Left cardiac atrium (tissue), 4 donors: ENCODE results near the gene SEC16A. TPM values are rescaled to one million over a fixed set of nuclear protein-coding genes. Genes with fewer than 3 reads are reported as not detected.
"Not testable (repeated sequence)": the region's sequence is repeated elsewhere in the genome, so short reads cannot be mapped to it uniquely, and the experiment has no call there.

Source experiments
- ATAC-seq, 2 donors: fragments of 200-7000 bp; cut with Tn5 transposase; one replicate each; pipeline ENCODE4 v1.9.1; 2020; ENCODE audit warnings: mild to moderate bottlenecking in 2 of 2, moderate library complexity in 2 of 2
- DNase-seq: peaks from one replicate; pipeline ENCODE4 v3.0.0-alpha.2; 2020
- intact Hi-C, 2 donors: fragments of 100-400 bp; cut with DNase I; formaldehyde crosslinking; loops; one replicate each; pipeline versions ENCODE4 v1.14.1 to v1.15.1; 2022 to 2023
- total RNA-seq, 2 donors: library from RNA; stranded (reverse); fragmentation: NEBNext Ultra II Directional; extraction: Animal tissue kit (Norgen Biotek cat#: 25700); gene quantifications; one replicate each; pipeline ENCODE4 v1.2.1, GENCODE V29; 2021
- donor health status: DM: no; HTN: yes; CAD: no.
- donor health status: DM: no; HTN: yes; CAD: no; lungs with severe emphysema.
- donor health status: DM: yes; HTN: yes; CAD: no.
- donor health status: Dilated cardiomyopathy.

SEC16A gene
- total RNA-seq, 2 donors from 2014 or later = 27.4 to 40.8 TPM

DNA sequence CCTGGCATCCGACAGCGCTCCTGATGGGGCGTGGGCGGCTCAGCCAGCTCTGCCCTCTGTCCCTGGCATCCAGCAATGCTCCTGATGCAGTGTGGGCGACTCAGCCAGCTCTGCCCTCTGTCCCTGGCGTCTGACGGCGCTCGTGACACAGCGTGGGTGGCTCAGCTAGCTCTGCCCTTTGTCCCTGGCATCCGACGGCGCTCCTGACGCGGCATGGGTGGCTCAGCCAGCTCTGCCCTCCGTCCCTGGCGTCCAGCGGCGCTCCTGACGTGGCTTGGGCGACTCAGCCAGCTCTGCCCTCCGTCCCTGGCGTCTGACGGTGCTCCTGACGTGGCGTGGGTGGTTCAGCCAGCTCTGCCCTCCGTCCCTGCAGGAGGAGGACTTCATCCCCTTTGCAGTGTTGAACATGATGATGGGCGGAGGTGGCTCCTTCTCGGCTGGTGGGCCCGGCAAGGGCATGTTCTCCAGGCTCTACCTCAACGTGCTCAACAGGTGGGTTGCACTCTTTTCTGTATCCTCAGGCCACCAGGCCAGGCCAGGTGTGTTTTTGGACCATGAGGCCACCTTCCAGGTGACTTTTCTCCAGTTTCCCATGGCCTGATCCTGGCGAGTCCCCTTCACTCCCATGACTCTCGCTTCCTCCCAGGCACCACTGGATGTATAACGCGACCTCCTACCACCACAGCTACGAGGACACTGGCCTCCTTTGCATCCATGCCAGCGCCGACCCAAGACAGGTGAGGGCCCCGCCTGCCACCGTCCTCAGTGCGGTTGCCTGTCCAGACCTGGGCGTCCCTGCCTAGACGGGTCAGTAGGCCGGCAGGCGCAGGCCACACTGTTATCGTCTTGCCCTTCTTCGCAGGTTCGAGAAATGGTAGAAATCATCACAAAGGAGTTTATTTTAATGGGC is 64.4 kb downstream of the SEC16A start:
- ATAC-seq (no peak), DNase-seq (no peak)
- intact Hi-C loops = no loop called here

GRCh38 chr9:136416914-136417313 is 65.9 kb downstream of the SEC16A start:
- DNase-seq = no peak
- no peak for ATAC-seq
- intact Hi-C loops = no loop called here

DNA sequence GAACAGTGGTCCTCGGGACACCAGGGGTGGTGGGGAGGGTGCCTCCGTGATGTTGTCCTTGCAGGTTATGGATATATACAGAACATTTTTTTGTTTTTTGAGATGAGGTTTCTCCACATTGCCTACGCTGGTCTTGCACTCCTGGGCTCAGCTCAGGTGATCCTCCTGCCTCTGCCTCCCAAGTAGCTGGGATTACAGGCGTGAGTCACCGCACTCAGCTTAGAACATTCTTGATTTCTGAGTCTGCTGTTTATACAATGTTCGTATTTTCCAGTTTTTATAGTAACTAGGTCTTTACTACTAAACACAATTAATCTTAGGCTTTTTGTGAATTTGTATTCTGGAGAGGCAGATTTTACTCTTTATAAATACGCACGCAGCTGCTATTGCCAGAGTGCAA is 66.4 kb downstream of the SEC16A start:
- ATAC-seq (no peak), DNase-seq (no peak)
- intact Hi-C loops = no loop called here

GRCh38 chr9:136412962-136413361 is 69.9 kb downstream of the SEC16A start:
- DNase-seq = no peak
- intact Hi-C loops = no loop called here
- no peak for ATAC-seq

DNA sequence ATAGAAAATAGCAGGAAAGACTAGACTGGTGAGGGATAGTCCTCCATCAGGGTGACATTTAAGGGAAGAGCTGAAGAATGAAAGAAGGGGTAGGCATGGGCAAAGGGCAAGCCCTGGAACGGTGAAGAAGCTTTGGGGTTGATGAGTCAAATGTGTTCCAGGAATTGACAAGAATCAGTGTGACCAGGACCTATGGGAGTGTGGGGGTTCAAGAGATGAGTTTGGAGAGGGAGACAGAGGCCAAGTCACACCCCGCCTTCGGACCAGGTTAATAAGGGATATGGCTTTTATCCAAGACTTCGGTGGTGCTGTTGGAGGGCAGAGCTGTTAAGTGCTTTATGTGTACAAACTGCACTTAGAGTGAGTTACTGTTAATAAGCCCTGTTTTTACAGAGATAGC is 71.5 kb downstream of the SEC16A start:
- intact Hi-C loops = no loop called here

DNA sequence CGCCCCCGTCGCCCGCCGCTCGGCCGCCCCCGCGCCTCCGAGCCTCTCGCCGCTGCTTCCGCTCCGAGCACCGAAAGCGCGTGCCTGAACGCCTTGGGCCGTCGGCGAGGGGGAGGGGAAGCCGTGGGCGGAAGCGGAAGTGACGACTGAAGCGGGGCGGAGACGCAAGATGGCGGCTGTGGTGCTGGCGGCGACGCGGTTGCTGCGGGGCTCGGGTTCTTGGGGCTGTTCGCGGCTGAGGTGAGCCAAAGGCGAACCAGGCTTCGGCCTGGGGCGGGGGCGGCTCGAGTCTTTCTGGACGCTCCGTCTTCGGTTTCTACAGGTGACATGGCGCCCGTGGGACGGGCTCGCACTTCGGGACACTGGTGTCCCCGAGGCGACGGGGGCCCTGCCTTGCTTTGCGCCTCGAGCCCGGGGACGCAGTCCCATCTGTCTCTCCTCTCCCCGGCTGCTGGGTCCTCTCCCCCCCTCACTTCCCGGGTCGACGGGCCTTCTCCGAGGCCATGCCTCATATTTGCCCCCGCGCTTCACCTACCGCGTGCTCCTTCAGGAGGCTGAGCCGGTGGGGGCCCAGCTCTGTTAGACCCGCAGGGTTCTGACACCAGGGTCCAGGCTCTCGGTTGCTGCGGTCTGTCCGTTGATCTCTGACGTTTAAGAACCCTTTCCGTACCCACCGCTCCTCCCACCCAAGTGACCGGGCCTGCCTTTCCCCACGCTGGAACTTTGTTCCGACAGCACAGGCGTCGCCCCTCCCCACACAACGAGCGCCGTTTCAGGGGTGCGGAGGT is 72.1 kb downstream of the SEC16A start, which contains the start of the genes ENTR1 and PMPCA:
TSS of gene ENTR1 (minus strand) at position 115 of the 788 bp plus-strand sequence. CDS start 217 bp downstream, outside the sequence.
TSS of gene PMPCA (plus strand) at position 159 of the 788 bp plus-strand sequence. CDS start at position 170, 11 bp downstream.
- ATAC-seq (peak; percentile 93 to 95), DNase-seq (peak; percentile 95)
- intact Hi-C loops = no loop called here

More for the DNA sequence above, 71.5 kb downstream of the SEC16A start:
- DNase-seq (no peak), ATAC-seq (no peak)

DNA sequence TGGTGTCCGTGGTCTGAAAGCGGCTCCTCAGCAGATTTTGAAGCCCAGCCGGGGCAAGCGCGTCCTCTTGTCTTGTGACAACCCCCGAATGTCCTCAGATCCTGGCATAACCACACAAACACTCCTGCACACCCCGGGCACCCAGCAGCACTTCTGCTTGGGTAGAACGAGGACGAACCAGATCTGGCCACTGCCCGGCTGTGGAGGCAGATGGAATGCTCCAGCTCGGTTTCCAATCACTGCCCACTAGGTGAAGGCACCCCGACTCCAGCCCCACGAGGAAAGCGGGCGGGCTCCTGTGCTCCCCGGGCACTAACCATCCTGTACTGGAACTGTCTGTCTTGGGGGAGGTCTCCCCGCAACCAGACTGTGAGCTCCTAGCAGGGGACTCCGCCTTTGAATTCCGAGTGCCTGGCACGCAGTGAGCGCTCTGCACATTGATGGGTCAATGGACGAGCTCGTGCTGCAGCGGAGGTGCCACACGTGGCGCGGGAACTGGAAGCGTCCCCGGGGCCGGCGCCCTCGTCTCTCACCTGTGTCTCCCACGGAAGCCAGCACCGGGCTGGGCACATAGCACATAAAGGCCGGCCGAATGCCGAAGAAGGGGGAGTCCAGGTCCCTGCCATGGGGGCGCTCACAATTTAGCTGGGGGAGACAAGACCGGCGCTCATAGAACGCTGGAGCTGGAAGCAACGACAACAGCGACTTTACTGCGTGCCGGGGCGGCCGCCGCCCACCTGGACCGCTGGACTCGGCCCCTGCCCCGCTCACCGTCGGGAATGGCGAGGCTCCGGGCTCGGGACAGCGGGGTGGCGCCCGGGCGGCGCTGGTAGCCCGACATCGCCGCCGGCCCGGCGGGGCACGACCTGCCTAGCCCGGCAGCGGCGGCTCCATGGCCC is 73.0 kb downstream of the SEC16A start:
- intact Hi-C loops = loop anchor here in 1 of 2 donors (10.0 kb wide), 1 partner anchor 65 kb away; no protein-coding TSS in a partner anchor
- DNase-seq (peak; percentile 52), ATAC-seq (peak; percentile 35 to 46)

GRCh38 chr9:136407911-136408310 is 74.9 kb downstream of the SEC16A start:
- DNase-seq (no peak), ATAC-seq (no peak)
- intact Hi-C loops = loop anchor here in 1 of 2 donors (10.0 kb wide), 1 partner anchor 63 kb away; no protein-coding TSS in a partner anchor

DNA sequence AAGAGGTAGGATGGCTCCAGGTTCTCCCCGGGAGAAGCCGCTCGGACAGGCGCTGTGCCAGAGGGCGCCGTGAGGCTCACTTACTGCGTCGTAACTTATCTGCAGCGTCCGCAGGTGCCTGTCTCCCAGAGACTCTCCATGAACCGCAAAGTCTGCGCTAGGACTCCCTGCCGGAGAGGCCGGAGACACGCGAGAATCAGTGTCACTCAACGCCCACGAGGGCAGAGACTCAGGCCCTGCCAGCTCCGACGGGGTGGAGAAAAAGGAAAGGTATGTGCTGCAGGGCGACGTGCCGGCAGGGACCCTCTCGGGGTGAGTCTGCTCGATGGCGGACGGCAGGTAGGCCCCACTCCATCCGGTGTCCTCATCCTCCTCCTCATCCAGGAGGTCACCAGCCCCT is 75.8 kb downstream of the SEC16A start:
- ATAC-seq, DNase-seq: not testable (repeated sequence)
- intact Hi-C loops = loop anchor here in 1 of 2 donors (10.0 kb wide), 1 partner anchor 62 kb away; no protein-coding TSS in a partner anchor

- DNase-seq, ATAC-seq: not testable (repeated sequence)
- intact Hi-C loops = loop anchor here in 1 of 2 donors (10.0 kb wide), 1 partner anchor 61 kb away; no protein-coding TSS in a partner anchor
Measured at GRCh38 chr9:136405904-136406303, 76.9 kb downstream of the SEC16A start.

- ATAC-seq = no peak
- DNase-seq = no peak
- intact Hi-C loops = loop anchor here in 1 of 2 donors (10.0 kb wide), 1 partner anchor 61 kb away; no protein-coding TSS in a partner anchor
Measured at GRCh38 chr9:136405481-136405880, 77.4 kb downstream of the SEC16A start.

DNA sequence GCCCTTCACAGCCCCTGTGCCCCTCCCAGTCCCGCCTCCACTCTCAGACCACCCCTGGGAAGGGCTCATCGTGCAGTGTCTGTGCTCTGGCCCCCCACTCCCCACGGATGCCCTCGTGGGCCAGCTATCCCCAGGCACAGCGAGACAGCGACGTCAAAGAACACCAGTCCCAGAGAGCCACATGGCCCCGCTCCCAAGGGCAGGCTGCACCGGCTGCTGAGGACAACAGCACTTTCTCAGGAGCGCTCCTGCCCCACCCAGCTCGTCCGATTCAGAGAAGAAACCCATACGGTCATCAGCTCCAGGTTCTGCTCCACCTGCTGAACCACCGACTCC is 78.1 kb downstream of the SEC16A start:
- DNase-seq (no peak), ATAC-seq (no peak)
- intact Hi-C loops = loop anchor here in 1 of 2 donors (5.0 to 10.0 kb wide), 2 partner anchors 60 to 92 kb away; no protein-coding TSS in a partner anchor

DNA sequence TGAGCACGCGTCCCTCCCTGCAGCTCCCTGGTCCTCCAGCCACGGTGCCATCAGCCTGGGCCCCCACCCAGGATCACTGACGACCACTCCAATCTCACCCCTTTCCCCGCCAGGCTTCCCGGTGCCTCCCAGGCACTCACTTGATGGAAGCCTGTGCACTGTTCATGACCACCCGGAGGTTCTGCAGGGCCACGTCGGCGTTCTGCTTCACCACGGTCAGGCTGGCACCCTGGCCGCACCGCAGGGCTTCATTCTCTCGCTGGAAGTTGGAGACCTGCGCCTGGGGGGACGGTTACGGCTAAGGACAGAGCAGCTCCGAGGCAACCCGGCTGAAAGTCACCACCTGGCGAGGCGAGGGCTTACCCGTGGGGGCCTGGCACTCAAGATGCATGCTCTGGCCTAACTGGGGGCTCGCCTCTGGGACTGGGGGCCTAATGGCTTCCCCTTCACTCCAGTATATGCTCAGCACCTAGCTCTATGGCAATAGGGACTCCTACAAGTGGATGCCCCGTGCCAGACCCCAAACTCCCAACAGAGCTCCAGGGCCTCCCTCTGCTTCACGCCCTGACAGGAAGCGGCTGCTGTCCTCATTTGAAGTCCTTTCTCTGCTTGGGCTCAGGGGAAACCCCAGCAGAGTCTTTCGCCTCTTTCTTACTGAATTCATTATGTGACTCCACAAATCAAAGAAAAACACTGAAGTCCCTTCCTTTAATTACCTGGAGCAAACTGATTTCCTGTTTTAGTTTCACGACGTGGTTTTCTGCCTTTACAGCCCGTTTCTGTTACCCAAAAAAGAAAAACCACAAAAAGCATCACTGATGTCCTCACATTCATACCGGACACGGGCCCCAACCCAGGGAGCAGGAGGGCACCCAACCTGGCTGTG is 78.7 kb downstream of the SEC16A start:
- ATAC-seq = no peak
- intact Hi-C loops = loop anchor here in 1 of 2 donors (5.0 to 10.0 kb wide), 2 partner anchors 59 to 92 kb away; no protein-coding TSS in a partner anchor
- DNase-seq = no peak

DNA sequence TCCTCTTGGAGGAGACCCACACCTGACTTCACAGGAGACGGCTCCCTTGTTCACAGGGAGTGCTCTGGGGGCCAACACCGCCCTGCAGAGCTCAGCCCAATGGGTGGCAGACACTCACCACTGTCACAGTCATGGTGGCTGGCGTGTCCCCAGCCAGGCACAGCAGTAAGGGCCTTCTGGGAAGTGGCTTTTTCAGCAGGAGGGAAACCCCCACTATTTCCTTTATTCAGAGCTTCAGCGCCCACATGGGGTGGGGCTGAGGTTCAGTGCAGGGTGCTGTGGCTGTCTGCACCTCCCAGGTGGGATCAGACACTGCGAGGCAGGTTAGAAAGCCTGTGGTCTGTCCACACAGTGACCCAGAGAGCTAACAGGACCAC is 79.3 kb downstream of the SEC16A start:
- intact Hi-C loops = loop anchor here in 1 of 2 donors (5.0 to 10.0 kb wide), 2 partner anchors 59 to 91 kb away; no protein-coding TSS in a partner anchor
- no peak for DNase-seq
- no peak for ATAC-seq

- ATAC-seq (no peak), DNase-seq (no peak)
- intact Hi-C loops = loop anchor here in 1 of 2 donors (5.0 to 10.0 kb wide), 2 partner anchors 57 to 90 kb away; no protein-coding TSS in a partner anchor
Measured at GRCh38 chr9:136402067-136402466, 80.8 kb downstream of the SEC16A start.

DNA sequence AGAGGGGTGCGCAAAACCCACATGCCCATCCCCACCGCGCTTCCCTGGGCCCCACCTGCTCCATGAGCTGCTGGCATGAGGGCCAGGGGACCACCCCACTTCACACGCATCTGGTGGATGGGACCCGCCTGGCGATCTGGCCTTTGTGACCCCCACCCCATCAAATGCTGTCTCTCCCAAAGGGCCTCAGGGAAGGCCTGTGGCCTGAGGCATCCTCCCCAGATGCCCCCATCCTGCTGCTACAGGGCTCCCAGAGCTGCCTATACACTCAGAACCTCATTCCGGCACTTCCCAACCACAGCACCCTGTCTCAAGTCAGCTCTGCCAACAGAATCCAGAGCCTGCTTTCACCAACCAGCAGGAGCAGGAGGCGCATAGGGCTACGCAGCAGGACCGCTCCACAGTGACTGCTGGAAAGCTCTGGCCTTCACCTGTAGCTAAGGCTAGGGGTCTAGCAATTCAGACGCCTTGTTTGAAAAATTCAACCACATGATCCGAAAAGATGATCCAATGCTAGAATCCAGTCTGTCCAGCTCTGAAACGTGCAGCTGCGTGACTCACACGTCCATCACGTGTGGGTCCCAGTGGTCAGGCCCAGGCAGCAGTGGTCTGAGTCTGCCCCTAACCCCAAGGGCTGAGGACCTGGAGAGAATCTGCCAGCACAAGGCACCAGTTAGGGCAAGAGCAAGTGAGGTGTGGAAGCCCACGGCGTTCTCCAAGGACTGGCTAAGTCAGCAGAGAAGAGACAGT is 81.5 kb downstream of the SEC16A start:
- intact Hi-C loops = loop anchor here in 1 of 2 donors (5.0 to 10.0 kb wide), 2 partner anchors 57 to 89 kb away; no protein-coding TSS in a partner anchor
- ATAC-seq (no peak), DNase-seq (no peak)
